Measurements from ENCODE around the gene NAV2. TPM values are rescaled to one million over a fixed set of nuclear protein-coding genes. Genes with fewer than 3 reads are reported as not detected.

Gene NAV2
- total RNA-seq, 1 donor from 2014 or later = 9.6 TPM

DNA sequence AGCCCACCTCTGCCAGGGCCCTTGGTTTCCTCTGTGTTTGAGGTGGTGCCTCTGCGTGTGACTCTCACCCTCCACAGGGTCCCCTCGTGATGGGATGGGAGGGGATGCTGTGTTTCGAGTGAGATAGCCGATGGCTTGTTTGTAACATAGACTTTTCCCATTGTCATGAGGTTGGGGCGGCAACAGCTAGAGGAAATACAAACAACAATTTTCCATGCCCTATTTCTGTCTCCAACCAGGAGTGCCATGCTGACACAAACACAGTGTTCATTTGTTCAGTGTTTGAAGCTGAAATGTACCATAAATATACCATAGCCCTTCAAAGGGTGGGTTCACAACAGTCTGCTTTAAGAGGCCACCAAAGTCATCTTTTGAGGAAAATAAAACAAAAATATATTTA, 19.5 kb upstream of the NAV2 start:
- H3K36me3 Mint-ChIP-seq = no peaks in the 10 kb centered on the region
- H3K27me3 Mint-ChIP-seq (ENCODE audit: insufficient read depth, low read depth) = peaks cover 19% of the 10 kb centered on the region

DNA sequence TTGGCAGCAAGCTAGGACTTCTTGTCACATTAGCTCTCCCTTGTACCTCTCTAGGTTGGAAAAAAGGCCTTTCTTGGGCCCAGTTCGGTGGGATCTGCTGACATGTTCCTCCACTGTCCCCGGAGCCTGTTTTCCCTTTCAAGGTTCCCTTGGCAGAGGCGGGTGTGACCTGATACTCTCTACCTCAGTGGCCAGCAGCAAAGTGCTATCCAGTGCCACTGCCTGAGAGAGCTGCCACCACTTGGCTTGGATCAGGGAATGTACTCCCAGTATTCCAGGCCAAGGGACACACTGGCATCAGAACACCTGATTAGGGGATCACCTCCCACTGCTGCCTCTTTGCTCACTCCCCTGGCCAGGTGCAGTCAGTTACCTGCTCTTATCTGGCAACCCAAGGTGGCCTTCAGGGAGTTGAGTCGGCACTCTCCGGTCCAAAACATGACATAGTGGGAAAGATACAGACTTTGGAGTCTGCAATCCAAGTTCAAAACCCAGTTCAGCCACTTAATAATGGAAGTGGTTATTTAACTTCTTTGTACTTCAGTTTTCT, 17.8 kb upstream of the NAV2 start:
- H3K36me3 ChIP-seq = no peaks in the 10 kb centered on the region
- H3K9me3 Mint-ChIP-seq = peaks cover 3% of the 10 kb centered on the region
- no peak overlapping the region for H3K4me2 ChIP-seq
- peaks cover 5% of the 10 kb centered on the region for H3K27me3 ChIP-seq
- TF ChIP-seq EZH2 (IDR thresholded peaks at IDR 0.05) (no peak), EZH2phosphoT487 (IDR thresholded peaks at IDR 0.05) (no peak)
- TF ChIP-seq, protein P1, sequence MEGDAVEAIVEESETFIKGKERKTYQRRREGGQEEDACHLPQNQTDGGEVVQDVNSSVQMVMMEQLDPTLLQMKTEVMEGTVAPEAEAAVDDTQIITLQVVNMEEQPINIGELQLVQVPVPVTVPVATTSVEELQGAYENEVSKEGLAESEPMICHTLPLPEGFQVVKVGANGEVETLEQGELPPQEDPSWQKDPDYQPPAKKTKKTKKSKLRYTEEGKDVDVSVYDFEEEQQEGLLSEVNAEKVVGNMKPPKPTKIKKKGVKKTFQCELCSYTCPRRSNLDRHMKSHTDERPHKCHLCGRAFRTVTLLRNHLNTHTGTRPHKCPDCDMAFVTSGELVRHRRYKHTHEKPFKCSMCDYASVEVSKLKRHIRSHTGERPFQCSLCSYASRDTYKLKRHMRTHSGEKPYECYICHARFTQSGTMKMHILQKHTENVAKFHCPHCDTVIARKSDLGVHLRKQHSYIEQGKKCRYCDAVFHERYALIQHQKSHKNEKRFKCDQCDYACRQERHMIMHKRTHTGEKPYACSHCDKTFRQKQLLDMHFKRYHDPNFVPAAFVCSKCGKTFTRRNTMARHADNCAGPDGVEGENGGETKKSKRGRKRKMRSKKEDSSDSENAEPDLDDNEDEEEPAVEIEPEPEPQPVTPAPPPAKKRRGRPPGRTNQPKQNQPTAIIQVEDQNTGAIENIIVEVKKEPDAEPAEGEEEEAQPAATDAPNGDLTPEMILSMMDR (IDR thresholded peaks at IDR 0.05) = no peak
- H3F3A ChIP-seq (ENCODE audit: low read depth) = peaks cover 5% of the 10 kb centered on the region
- H3K9ac ChIP-seq = no peak overlapping the region
- DNase-seq (ENCODE audit: low spot score) = no peak
- no peaks in the 10 kb centered on the region for H3K79me2 ChIP-seq (ENCODE audit: low read depth)
- H3K4me1 ChIP-seq = peaks cover 6% of the 10 kb centered on the region
- H3K9me3 ChIP-seq (ENCODE audit: low read depth) = no peaks in the 10 kb centered on the region
- peaks cover 16% of the 10 kb centered on the region for H3K27me3 Mint-ChIP-seq (ENCODE audit: insufficient read depth, low read depth)
- no peak overlapping the region for H3K4me3 ChIP-seq
- H3K36me3 Mint-ChIP-seq = no peaks in the 10 kb centered on the region
- no peak overlapping the region for H3K4me3 Mint-ChIP-seq
- no peak overlapping the region for H3K27ac Mint-ChIP-seq
- H3K4me1 Mint-ChIP-seq = peaks cover 39% of the 10 kb centered on the region
- H3K27ac ChIP-seq = no peak overlapping the region
- no peaks in the 10 kb centered on the region for H4K20me1 ChIP-seq (ENCODE audit: low read depth)
- H2AFZ ChIP-seq (replicated peaks) = no peak overlapping the region

More for the DNA sequence above, 19.5 kb upstream of the NAV2 start:
- H3K4me3 ChIP-seq = no peak overlapping the region
- no peak overlapping the region for H3K27ac ChIP-seq
- H3K9me3 ChIP-seq (ENCODE audit: low read depth) = no peaks in the 10 kb centered on the region
- H3K4me2 ChIP-seq = no peak overlapping the region
- H3K36me3 ChIP-seq = no peaks in the 10 kb centered on the region
- Mint-ChIP-seq H3K9me3 (peaks cover 3% of the 10 kb centered on the region), H3K4me3 (no peak overlapping the region), H3K4me1 (peaks cover 27% of the 10 kb centered on the region), H3K27ac (no peak overlapping the region)
- H3K79me2 ChIP-seq (ENCODE audit: low read depth) = no peaks in the 10 kb centered on the region
- H3K4me1 ChIP-seq = peaks cover 6% of the 10 kb centered on the region
- DNase-seq (ENCODE audit: low spot score) = no peak
- no peak overlapping the region for H2AFZ ChIP-seq (replicated peaks)
- no peak for TF ChIP-seq EZH2 (IDR thresholded peaks at IDR 0.05)
- TF ChIP-seq, protein P1 (IDR thresholded peaks at IDR 0.05) = no peak
- TF ChIP-seq EZH2phosphoT487 (IDR thresholded peaks at IDR 0.05) = no peak
- no peaks in the 10 kb centered on the region for H4K20me1 ChIP-seq (ENCODE audit: low read depth)
- no peak overlapping the region for H3K9ac ChIP-seq
- no peaks in the 10 kb centered on the region for H3K27me3 ChIP-seq
- H3F3A ChIP-seq (ENCODE audit: low read depth) = peaks cover 5% of the 10 kb centered on the region

DNA sequence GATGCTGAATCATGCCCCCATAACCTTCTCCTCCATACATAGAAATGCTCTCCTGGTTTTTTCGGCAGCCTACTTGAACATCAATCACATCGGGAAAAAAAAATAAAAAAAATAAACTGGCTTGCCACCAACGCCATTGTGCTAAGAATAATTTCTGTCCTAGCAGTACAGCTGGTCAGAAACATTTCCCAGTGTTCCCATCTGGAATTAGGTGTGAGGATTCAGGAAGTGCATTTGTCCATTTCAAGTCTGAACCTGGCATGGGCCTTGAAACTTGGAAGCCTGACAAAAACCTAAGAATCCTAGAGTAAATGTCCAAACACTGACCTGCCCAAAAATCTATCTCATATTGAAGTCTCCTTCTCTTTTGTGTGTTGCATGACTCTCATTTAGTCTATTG, 16.6 kb upstream of the NAV2 start:
- H3K4me3 ChIP-seq = no peak overlapping the region
- Mint-ChIP-seq H3K27ac (no peak overlapping the region), H3K4me1 (peaks cover 51% of the 10 kb centered on the region), H3K36me3 (no peaks in the 10 kb centered on the region), H3K4me3 (no peak overlapping the region), H3K27me3 (ENCODE audit: insufficient read depth, low read depth) (peaks cover 16% of the 10 kb centered on the region), H3K9me3 (peaks cover 3% of the 10 kb centered on the region)
- no peaks in the 10 kb centered on the region for H4K20me1 ChIP-seq (ENCODE audit: low read depth)
- no peak overlapping the region for H2AFZ ChIP-seq (replicated peaks)
- TF ChIP-seq EZH2 (IDR thresholded peaks at IDR 0.05) = no peak
- TF ChIP-seq, protein P1 (IDR thresholded peaks at IDR 0.05) = no peak
- no peak for TF ChIP-seq EZH2phosphoT487 (IDR thresholded peaks at IDR 0.05)
- no peaks in the 10 kb centered on the region for H3K36me3 ChIP-seq
- H3K27me3 ChIP-seq = peaks cover 5% of the 10 kb centered on the region
- peaks cover 7% of the 10 kb centered on the region for H3K4me1 ChIP-seq
- no peak overlapping the region for H3K4me2 ChIP-seq
- no peak overlapping the region for H3K27ac ChIP-seq
- H3K9ac ChIP-seq = no peak overlapping the region
- no peaks in the 10 kb centered on the region for H3K79me2 ChIP-seq (ENCODE audit: low read depth)
- peaks cover 5% of the 10 kb centered on the region for H3F3A ChIP-seq (ENCODE audit: low read depth)
- DNase-seq (ENCODE audit: low spot score) = no peak
- H3K9me3 ChIP-seq (ENCODE audit: low read depth) = no peaks in the 10 kb centered on the region

All from neural progenitor cell (in vitro differentiated cells).